HFF-Myc (cell line): ENCODE results near the gene CREG2.

Source experiments
- DNase-seq: peaks from one replicate; pipeline ENCODE4 v3.0.0-alpha.2; 2011; ENCODE audit warnings: low read depth; ENCODE audit errors: extremely low read depth
- H3K4me3 ChIP-seq: replicated peaks from 2 replicates; pipeline ENCODE4 v1.5.1; 2011; ENCODE audit warnings: low read depth, mild to moderate bottlenecking, control low read depth, low read length
- TF ChIP-seq, protein P1 (sequence below): IDR thresholded peaks from 2 replicates; pipeline ENCODE4 v1.5.1; 2012; ENCODE audit warnings: mild to moderate bottlenecking, low read depth, low read length, control low read depth; ENCODE audit errors: missing control alignments

Gene CREG2

DNA sequence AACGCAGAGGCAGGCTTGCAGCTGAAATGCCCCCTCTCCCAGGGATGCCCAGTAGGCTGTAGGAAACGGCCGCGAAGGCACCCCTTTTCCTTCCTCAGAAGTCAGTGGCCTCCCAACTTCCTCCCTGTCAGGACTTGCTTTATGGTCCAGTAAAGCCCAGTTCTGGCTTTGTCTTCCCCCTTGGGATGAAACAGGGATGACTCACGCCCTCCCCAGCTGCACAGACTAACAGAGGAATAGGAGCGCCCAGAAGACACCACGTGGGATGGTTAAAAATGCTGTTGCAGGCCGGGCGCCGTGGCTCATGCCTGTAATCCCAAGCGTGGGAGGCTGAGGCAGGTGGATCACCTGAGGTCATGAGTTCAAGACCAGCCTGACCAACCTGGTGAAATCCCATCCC, 6.9 kb downstream of the CREG2 start:
- TF ChIP-seq, protein P1, sequence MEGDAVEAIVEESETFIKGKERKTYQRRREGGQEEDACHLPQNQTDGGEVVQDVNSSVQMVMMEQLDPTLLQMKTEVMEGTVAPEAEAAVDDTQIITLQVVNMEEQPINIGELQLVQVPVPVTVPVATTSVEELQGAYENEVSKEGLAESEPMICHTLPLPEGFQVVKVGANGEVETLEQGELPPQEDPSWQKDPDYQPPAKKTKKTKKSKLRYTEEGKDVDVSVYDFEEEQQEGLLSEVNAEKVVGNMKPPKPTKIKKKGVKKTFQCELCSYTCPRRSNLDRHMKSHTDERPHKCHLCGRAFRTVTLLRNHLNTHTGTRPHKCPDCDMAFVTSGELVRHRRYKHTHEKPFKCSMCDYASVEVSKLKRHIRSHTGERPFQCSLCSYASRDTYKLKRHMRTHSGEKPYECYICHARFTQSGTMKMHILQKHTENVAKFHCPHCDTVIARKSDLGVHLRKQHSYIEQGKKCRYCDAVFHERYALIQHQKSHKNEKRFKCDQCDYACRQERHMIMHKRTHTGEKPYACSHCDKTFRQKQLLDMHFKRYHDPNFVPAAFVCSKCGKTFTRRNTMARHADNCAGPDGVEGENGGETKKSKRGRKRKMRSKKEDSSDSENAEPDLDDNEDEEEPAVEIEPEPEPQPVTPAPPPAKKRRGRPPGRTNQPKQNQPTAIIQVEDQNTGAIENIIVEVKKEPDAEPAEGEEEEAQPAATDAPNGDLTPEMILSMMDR: no peak
- H3K4me3 ChIP-seq: no peak overlapping the region
- no peak for DNase-seq

DNA sequence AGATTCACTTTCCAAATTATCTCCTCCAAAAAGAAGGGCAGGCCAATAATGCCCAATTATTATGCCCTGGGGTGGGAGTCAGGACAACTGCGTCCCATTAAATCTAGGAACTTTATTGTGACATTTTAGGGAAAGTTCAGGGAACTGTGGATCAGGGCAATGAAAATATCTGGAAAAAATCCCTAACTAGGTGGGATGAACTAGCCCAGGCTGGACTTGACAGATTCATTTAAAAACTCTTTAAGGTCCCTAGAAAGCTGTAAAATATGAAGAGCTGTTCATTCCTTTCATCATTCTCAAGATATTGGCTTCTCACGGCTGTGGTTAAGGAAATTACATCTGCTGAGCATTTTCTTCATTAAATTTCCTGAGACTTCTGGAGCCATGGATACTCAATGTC, 8.2 kb downstream of the CREG2 start:
- H3K4me3 ChIP-seq: no peak overlapping the region
- no peak for DNase-seq
- TF ChIP-seq, protein P1: no peak

DNA sequence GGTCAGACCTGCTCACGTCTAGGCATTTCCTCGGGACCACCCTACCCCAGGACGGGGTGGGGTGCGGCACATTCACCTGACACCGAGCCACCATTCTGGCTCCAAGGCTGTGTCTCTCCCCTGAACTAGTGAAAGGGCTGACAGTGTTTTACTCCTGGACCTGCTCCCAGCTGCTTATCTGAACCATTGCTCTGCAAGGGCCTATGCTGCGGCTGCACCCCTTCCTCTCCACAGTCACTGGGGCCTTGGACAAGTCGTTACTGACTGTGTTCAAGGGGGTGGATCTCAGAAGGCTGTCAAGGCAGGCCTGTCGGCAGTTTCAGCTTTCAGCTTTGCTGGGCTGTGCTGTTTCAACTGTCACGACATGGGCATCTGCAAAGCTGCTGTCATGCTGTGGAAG, 11.7 kb downstream of the CREG2 start:
- no peak overlapping the region for H3K4me3 ChIP-seq
- no peak for DNase-seq
- TF ChIP-seq, protein P1: no peak

DNA sequence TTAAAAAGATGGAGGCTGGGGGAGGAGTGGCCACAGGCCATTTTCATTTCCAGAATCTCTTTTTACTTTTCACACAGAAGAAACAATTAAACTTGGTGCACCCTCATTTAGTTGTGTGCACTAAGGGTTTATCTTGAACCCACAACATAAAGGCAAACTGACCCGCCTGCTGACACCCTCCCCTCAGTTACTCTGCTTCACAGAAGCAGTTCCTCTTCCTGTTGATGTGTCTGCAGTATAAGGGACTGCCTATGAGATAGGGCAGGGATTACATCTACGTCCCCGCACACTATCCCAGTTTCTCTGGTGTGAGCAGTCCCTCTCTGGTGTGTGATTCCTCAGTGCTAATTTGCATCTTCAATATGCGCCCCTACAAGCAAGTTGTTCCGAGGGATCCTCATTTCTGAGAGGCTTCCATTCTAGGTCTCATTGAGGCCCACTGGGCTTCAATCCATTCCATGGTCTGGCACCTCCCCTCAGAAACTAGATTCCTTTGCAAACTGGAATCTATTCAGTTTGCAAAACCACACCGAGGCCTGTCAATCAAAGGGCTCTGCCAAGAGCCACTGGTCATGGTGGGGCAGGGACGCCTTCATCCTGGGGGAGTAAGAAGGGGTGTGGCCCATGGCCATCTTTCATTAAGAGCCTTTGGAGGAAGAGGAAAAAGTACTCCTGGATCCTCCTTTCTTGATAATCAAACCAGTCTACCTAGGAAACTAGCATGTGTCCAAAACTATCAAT, 12.3 kb downstream of the CREG2 start:
- TF ChIP-seq, protein P1: no peak
- DNase-seq: no peak
- H3K4me3 ChIP-seq: no peak overlapping the region

DNA sequence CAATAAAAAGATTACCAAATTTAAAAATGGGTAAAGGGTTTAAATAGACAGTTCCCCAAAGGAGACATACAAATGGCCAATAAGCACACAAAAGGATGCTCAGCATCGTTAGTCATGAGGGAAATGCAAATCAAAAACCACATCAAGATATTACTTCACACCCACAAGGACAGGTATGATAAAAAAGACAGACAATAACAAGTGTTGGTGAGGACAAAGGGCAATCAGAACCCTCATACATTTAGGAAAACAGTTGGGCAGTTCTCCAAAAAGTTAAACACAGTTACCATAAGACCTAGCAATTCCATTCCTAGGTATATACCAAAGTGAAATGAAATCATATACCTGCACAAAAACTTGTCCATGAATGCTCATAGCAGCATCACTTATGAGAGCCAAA, 14.5 kb downstream of the CREG2 start:
- no peak overlapping the region for H3K4me3 ChIP-seq
- no peak for DNase-seq
- TF ChIP-seq, protein P1: no peak

DNA sequence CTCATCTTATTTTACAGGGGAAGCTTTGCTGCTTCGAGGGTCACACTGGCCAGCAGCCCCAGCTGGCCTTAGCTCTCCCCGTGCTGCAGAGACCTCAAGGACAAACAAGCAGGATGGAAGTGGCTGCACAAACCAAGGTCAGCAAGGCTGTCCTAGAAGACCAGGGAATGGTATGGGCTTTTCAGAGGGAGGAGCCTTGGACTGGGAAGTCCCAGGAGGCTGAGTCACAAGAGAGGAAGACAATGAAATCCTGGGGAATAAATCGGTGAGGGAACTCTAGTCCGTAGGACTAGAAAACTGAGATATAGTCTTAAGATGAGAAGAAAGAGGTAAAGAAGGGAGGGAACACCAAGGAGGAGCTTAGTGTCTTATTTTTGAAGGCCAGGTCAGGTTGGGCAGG, 15.7 kb downstream of the CREG2 start:
- no peak for DNase-seq
- H3K4me3 ChIP-seq: no peak overlapping the region
- TF ChIP-seq, protein P1: no peak

DNA sequence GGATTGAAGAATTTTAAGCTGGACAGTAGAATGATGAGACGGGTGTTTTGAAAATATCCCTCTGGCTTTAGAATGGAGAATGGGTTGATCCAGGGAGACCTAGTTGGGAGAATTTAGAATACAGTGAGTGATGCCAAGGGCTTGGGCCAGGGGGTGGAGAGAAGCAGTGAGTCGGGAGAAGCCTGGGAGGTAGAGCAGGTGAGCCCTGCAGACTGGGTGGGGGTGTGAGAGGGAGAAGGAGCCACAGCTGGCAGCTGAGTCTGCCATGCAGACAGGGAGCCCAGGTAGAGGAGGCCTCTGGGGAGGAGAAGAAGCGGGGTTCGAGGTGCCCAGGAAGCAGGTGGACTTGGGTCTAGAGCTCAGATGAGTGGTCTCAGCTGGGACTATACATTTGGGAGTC, 18.2 kb downstream of the CREG2 start:
- DNase-seq: no peak
- H3K4me3 ChIP-seq: no peak overlapping the region
- TF ChIP-seq, protein P1: no peak
